Measurements from ENCODE around the gene OTOG. TPM values are rescaled to one million over a fixed set of nuclear protein-coding genes. Genes with fewer than 3 reads are reported as not detected.

Gene OTOG
- total RNA-seq, 1 donor from 2014 or later: not detected

GRCh38 chr11:17601676-17602075 lies 54.6 kb downstream of the OTOG start:
- Histone ChIP-seq H3K4me1 (peaks cover 9% of the 10 kb centered on the region), H3K4me3 (no peak overlapping the region), H3K9me3 (replicated peaks) (no peaks in the 10 kb centered on the region), H3K27ac (replicated peaks) (no peak overlapping the region), H3K36me3 (no peaks in the 10 kb centered on the region), H3K27me3 (ENCODE audit: low read depth) (peaks cover 14% of the 10 kb centered on the region)
- intact Hi-C loops (cut with micrococcal nuclease): no loop called here
- no peak for DNase-seq
- TF ChIP-seq, protein P1, sequence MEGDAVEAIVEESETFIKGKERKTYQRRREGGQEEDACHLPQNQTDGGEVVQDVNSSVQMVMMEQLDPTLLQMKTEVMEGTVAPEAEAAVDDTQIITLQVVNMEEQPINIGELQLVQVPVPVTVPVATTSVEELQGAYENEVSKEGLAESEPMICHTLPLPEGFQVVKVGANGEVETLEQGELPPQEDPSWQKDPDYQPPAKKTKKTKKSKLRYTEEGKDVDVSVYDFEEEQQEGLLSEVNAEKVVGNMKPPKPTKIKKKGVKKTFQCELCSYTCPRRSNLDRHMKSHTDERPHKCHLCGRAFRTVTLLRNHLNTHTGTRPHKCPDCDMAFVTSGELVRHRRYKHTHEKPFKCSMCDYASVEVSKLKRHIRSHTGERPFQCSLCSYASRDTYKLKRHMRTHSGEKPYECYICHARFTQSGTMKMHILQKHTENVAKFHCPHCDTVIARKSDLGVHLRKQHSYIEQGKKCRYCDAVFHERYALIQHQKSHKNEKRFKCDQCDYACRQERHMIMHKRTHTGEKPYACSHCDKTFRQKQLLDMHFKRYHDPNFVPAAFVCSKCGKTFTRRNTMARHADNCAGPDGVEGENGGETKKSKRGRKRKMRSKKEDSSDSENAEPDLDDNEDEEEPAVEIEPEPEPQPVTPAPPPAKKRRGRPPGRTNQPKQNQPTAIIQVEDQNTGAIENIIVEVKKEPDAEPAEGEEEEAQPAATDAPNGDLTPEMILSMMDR (IDR thresholded peaks at IDR 0.05; ENCODE audit: borderline replicate concordance): no peak

DNA sequence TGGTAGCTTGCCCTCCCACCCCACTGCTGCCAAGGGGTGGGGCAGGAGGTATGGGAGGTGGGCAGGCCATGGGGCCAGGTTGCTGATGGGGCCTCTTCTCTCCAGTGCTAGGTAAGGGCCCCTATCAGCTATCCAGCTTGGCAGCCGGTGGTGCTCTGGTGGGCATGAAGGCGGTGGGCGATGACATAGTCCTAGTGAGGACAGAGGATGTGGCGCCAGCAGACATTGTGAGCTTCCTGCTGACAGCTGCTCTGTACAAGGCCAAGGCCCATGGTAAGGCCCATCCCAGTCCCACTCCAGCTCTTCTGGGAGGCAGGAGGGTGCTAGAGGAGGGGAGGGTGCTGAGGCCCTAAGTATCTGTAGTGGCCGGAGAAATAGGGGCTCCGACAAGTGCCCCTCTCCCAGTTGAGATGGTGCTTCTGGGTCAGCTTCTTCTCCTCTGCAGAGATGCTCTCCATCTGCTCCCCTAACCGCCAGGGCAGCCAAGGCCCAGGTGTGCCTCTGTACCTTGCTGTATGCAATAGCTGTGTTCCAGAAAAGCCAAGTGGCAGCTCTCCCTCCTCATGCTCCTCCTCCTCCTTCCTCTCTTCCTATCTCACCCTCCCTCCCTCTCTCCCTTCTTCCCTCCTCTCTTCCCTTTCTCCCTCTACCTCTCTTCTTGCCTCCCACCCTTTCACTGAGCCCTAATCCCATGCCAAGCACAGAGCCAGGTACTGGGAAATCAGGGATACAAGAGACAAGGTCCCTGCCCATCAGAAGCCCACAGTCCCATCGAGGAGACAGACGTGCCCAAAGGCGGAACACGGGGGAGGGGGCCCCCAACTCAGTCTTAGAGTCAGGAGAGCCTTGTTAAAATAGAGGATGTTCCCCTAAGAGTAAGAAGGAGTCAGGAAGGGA lies 55.3 kb downstream of the OTOG start:
- TF ChIP-seq, protein P1 (IDR thresholded peaks at IDR 0.05; ENCODE audit: borderline replicate concordance): no peak
- H3K4me3 ChIP-seq: no peak overlapping the region

DNA sequence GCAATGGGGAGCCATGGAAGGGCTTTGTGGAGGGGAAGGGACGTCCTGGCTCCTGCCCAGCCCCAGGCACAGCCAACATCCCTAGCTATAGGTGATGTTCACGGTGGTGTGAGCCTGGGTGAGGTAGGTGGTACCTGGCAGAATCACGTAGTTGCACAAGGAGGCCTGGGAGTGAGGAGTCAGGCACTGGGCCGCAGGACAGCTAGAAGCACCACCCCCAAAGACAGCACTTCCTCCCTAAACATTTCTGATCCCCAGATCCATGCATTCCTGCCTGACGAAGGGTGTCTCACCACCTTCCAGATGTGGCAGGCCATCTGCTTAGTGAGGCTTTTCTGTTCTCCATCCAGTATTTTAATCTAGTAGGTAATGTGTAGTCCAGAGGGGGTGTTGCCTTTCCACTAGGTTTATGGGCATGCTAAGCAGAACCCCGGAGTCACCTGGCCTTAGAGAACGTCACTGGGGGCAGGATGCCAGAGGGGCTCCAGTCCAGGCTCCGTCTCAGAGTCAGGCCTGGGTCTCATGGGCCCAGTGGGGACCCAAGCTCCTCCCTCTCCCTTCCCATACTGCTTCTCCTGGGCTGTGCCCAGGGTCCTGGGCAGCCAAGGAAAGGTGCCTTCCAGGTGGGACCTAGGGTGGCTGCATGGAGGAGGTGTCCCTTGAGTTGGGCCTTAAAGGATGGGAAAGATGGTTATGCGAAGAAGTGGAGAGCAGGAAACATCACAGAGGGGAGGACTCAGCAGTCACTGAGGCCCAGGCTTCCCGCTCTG lies 56.2 kb downstream of the OTOG start:
- Histone ChIP-seq H3K27me3 (ENCODE audit: low read depth) (peaks cover 14% of the 10 kb centered on the region), H3K27ac (replicated peaks) (no peak overlapping the region), H3K9me3 (replicated peaks) (no peaks in the 10 kb centered on the region), H3K4me1 (peaks cover 10% of the 10 kb centered on the region), H3K4me3 (no peak overlapping the region), H3K36me3 (no peaks in the 10 kb centered on the region)
- no peak for DNase-seq
- TF ChIP-seq, protein P1 (IDR thresholded peaks at IDR 0.05; ENCODE audit: borderline replicate concordance): no peak
- intact Hi-C loops (cut with micrococcal nuclease): no loop called here

More for the DNA sequence above, 55.3 kb downstream of the OTOG start:
- Histone ChIP-seq H3K27me3 (ENCODE audit: low read depth) (peaks cover 14% of the 10 kb centered on the region), H3K36me3 (no peaks in the 10 kb centered on the region), H3K27ac (replicated peaks) (no peak overlapping the region), H3K4me1 (peaks cover 10% of the 10 kb centered on the region), H3K9me3 (replicated peaks) (no peaks in the 10 kb centered on the region)
- DNase-seq: no peak
- intact Hi-C loops (cut with micrococcal nuclease): no loop called here

GRCh38 chr11:17604201-17604914 lies 57.3 kb downstream of the OTOG start:
- intact Hi-C loops (cut with micrococcal nuclease): no loop called here
- TF ChIP-seq, protein P1 (IDR thresholded peaks at IDR 0.05; ENCODE audit: borderline replicate concordance): no peak
- no peaks in the 10 kb centered on the region for H3K36me3 ChIP-seq
- H3K27me3 ChIP-seq (ENCODE audit: low read depth): peaks cover 13% of the 10 kb centered on the region
- H3K27ac ChIP-seq (replicated peaks): no peak overlapping the region
- no peak overlapping the region for H3K4me3 ChIP-seq
- no peaks in the 10 kb centered on the region for H3K9me3 ChIP-seq (replicated peaks)
- no peak for DNase-seq
- peaks cover 10% of the 10 kb centered on the region for H3K4me1 ChIP-seq

DNA sequence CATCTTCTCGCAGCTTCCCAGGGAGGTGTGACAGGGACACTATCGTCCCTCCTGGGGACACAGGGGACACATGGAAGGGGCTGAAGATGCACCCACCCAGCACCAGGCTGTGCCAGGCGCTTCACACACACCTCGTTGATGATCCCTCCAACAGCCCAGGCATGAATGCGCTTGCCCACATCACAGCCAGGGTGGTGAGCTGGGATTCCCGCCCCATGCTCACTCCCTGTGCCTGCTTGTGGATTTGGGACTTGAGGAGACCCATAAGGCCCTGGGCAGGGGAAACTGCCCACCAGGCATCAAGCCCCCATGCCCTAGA lies 57.8 kb downstream of the OTOG start:
- peaks cover 7% of the 10 kb centered on the region for H3K27me3 ChIP-seq (ENCODE audit: low read depth)
- H3K36me3 ChIP-seq: no peaks in the 10 kb centered on the region
- no peak overlapping the region for H3K27ac ChIP-seq (replicated peaks)
- H3K4me3 ChIP-seq: no peak overlapping the region
- intact Hi-C loops (cut with micrococcal nuclease): no loop called here
- peaks cover 10% of the 10 kb centered on the region for H3K4me1 ChIP-seq
- DNase-seq: no peak
- TF ChIP-seq, protein P1 (IDR thresholded peaks at IDR 0.05; ENCODE audit: borderline replicate concordance): no peak
- no peaks in the 10 kb centered on the region for H3K9me3 ChIP-seq (replicated peaks)

All from left ventricle myocardium inferior (tissue), 1 donor.